Measurements from ENCODE around the gene INHBC.
"Not testable (repeated sequence)": the region's sequence is repeated elsewhere in the genome, so short reads cannot be mapped to it uniquely, and the experiment has no call there.

Gene INHBC

DNA sequence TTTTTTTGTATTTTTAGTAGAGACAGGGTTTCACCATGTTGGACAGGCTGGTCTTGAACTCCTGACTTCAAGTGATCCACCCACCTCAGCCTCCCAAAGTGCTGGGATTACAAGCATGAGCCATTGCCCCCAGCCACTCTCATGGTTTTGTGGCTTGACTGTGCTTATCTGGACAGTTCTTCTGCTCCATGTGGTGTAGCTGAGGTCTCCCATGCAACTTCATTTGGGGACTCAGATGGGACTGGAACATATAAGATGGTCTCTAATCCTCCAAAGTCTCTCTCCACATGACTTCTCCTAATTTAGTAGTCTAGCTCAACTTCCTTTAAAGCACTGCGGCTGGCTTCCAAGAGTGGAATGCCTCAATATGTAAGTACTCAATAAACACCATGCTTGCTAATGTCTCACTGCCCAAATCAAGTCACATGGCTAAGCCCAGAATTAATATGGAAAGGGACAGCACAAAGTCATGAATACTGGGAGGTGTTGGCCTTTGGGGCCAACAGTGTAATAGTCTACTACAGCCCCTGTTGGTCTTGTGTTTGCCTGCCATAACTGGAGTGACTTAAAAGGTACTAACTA lies 7.4 kb downstream of the INHBC start:
- peaks cover 7% of the 10 kb centered on the region for H3K4me1 ChIP-seq (ENCODE audit: low read length)
- H3K27me3 ChIP-seq (ENCODE audit: low read depth, low read length): no peaks in the 10 kb centered on the region
- H3K4me3 ChIP-seq (ENCODE audit: low read length): no peak overlapping the region
- H3K9ac ChIP-seq (ENCODE audit: low read length): no peak overlapping the region
- no peaks in the 10 kb centered on the region for H3K79me2 ChIP-seq (ENCODE audit: low read length)
- H3K27ac ChIP-seq (ENCODE audit: low read length): no peak overlapping the region
- TF ChIP-seq, protein P1, sequence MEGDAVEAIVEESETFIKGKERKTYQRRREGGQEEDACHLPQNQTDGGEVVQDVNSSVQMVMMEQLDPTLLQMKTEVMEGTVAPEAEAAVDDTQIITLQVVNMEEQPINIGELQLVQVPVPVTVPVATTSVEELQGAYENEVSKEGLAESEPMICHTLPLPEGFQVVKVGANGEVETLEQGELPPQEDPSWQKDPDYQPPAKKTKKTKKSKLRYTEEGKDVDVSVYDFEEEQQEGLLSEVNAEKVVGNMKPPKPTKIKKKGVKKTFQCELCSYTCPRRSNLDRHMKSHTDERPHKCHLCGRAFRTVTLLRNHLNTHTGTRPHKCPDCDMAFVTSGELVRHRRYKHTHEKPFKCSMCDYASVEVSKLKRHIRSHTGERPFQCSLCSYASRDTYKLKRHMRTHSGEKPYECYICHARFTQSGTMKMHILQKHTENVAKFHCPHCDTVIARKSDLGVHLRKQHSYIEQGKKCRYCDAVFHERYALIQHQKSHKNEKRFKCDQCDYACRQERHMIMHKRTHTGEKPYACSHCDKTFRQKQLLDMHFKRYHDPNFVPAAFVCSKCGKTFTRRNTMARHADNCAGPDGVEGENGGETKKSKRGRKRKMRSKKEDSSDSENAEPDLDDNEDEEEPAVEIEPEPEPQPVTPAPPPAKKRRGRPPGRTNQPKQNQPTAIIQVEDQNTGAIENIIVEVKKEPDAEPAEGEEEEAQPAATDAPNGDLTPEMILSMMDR (IDR thresholded peaks at IDR 0.05; ENCODE audit: low read depth, low read length): no peak
- TF ChIP-seq EZH2phosphoT487 (IDR thresholded peaks at IDR 0.05; ENCODE audit: low read depth): no peak
- H3K36me3 ChIP-seq (replicated peaks; ENCODE audit: low read depth, low read length): no peaks in the 10 kb centered on the region
- no peaks in the 10 kb centered on the region for H4K20me1 ChIP-seq (ENCODE audit: insufficient read depth, low read length)
- H3K4me2 ChIP-seq (ENCODE audit: low read length): no peak overlapping the region
- H3K9me3 ChIP-seq (ENCODE audit: insufficient read depth, low read length): no peaks in the 10 kb centered on the region
- H2AFZ ChIP-seq (ENCODE audit: low read depth, low read length): no peak overlapping the region

DNA sequence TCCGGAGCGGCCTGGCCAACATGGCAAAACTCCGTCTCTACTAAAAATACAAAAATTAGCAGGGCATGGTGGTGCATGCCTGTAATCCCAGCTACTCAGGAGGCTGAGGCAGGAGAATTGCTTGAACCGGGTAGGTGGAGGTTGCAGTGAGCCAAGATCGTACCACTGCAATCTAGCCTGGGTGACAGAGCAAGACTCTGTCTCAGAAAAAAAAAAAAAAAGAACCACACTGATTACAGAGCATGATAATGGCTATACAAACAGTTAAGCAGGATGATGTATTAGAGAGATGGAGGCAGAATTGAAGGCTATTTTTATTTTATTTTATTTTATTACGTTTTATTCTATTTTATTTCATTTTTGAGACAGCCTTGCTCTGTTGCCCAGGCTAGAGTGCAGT lies 9.8 kb downstream of the INHBC start:
- not testable (repeated sequence) for H3K27me3 ChIP-seq (ENCODE audit: low read depth, low read length); H4K20me1 ChIP-seq (ENCODE audit: insufficient read depth, low read length); H3K79me2 ChIP-seq (ENCODE audit: low read length); H3K4me3 ChIP-seq (ENCODE audit: low read length); H2AFZ ChIP-seq (ENCODE audit: low read depth, low read length); H3K4me2 ChIP-seq (ENCODE audit: low read length); H3K36me3 ChIP-seq (replicated peaks; ENCODE audit: low read depth, low read length); H3K9me3 ChIP-seq (ENCODE audit: insufficient read depth, low read length); H3K27ac ChIP-seq (ENCODE audit: low read length); H3K9ac ChIP-seq (ENCODE audit: low read length); H3K4me1 ChIP-seq (ENCODE audit: low read length)

- Histone ChIP-seq H2AFZ (ENCODE audit: low read depth, low read length) (0 out of 2 replicates have a peak overlapping the region, but pooled peaks have one; percentile 37), H3K9ac (ENCODE audit: low read length) (no peak overlapping the region), H3K4me3 (ENCODE audit: low read length) (no peak overlapping the region)
Observed at GRCh38 chr12:57444744-57445143, 10.2 kb downstream of the INHBC start.

DNA sequence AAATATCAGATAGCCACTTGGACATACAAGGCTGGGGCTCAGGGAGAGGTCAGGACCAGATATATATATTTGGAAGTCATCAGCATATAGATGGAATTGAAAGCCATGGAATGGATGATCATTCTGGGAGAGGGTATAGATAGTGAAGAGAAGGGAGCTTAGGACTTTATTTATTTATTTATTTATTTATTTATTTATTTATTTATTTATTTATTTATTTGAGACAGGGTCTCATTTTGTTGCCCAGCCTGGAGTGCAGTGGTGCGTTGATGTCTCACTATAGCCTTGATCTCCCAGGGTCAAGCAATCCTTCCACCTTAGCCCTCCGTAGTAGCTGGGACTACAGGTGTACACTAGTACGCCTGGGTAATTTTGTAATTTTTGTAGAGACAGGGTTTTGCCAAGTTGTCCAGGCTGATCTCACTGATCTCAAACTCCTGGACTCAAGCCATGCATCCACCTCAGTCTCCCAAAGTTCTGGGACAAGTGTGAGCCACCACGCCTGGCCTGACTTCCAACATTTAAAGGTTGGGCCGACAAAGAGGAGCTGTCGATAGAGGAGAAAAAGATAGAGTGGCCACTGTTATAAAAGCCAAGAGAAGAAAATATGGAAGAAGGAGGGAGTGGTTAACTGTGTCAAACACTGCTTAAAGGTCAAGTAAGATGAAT lies 11.8 kb downstream of the INHBC start:
- H3K4me1 ChIP-seq (ENCODE audit: low read length): peaks cover 7% of the 10 kb centered on the region
- no peak overlapping the region for H3K27ac ChIP-seq (ENCODE audit: low read length)
- no peaks in the 10 kb centered on the region for H4K20me1 ChIP-seq (ENCODE audit: insufficient read depth, low read length)
- no peak overlapping the region for H3K4me2 ChIP-seq (ENCODE audit: low read length)
- TF ChIP-seq EZH2phosphoT487 (IDR thresholded peaks at IDR 0.05; ENCODE audit: low read depth): no peak
- TF ChIP-seq, protein P1 (IDR thresholded peaks at IDR 0.05; ENCODE audit: low read depth, low read length): no peak
- no peaks in the 10 kb centered on the region for H3K27me3 ChIP-seq (ENCODE audit: low read depth, low read length)
- H2AFZ ChIP-seq (ENCODE audit: low read depth, low read length): no peak overlapping the region
- H3K4me3 ChIP-seq (ENCODE audit: low read length): no peak overlapping the region
- H3K79me2 ChIP-seq (ENCODE audit: low read length): no peaks in the 10 kb centered on the region
- H3K9me3 ChIP-seq (ENCODE audit: insufficient read depth, low read length): no peaks in the 10 kb centered on the region
- H3K9ac ChIP-seq (ENCODE audit: low read length): no peak overlapping the region
- no peaks in the 10 kb centered on the region for H3K36me3 ChIP-seq (replicated peaks; ENCODE audit: low read depth, low read length)

More at GRCh38 chr12:57444744-57445143, 10.2 kb downstream of the INHBC start:
- H3K27me3 ChIP-seq (ENCODE audit: low read depth, low read length): no peaks in the 10 kb centered on the region
- TF ChIP-seq, protein P1 (IDR thresholded peaks at IDR 0.05; ENCODE audit: low read depth, low read length): no peak
- TF ChIP-seq EZH2phosphoT487 (IDR thresholded peaks at IDR 0.05; ENCODE audit: low read depth): no peak
- H3K36me3 ChIP-seq (replicated peaks; ENCODE audit: low read depth, low read length): no peaks in the 10 kb centered on the region
- no peak overlapping the region for H3K27ac ChIP-seq (ENCODE audit: low read length)
- H3K4me2 ChIP-seq (ENCODE audit: low read length): no peak overlapping the region
- peaks cover 7% of the 10 kb centered on the region for H3K4me1 ChIP-seq (ENCODE audit: low read length)
- no peaks in the 10 kb centered on the region for H4K20me1 ChIP-seq (ENCODE audit: insufficient read depth, low read length)
- H3K9me3 ChIP-seq (ENCODE audit: insufficient read depth, low read length): no peaks in the 10 kb centered on the region
- H3K79me2 ChIP-seq (ENCODE audit: low read length): no peaks in the 10 kb centered on the region
